Endothelial cell of umbilical vein (primary cell): Measurements from ENCODE around the gene TPCN2. TPM values are rescaled to one million over a fixed set of nuclear protein-coding genes. Genes with fewer than 3 reads are reported as not detected.

Experiments used
- BruUV-seq: library from RNA; stranded (reverse); fragments of 400-500 nt; replicated peaks from 2 replicates; lab custom pipeline; 2021; lab: Mats Ljungman, UMichigan
- CTCF ChIA-PET: fragments of 300-600, 350-600 bp; sonication (Branson Sonifier 250); formaldehyde crosslinking; loops from one replicate; lab custom pipeline; 2021; ENCODE audit warnings: antibody characterized with exemption, inconsistent platforms; lab: Charles Lee
- POLR2A ChIA-PET: fragments of 300-600, 350-600 bp; sonication (Branson Sonifier 250); formaldehyde crosslinking; loops from one replicate; lab custom pipeline; 2021; ENCODE audit warnings: antibody characterized with exemption, inconsistent platforms; lab: Charles Lee
- DNase-seq: peaks from one replicate; pipeline ENCODE4 v3.0.0-alpha.2; 2011; ENCODE audit warnings: low read depth, low spot score
- FAIRE-seq: peaks from 2 replicates; lab custom pipeline; 2011; peaks lifted over from hg19 to GRCh38; lab: Jason Lieb, UNC
- H2AFZ ChIP-seq: 2 replicates; pipeline ENCODE4 v1.6.0; 2012; ENCODE audit warnings: low read depth, low read length, control low read depth, inconsistent platforms
- H3K27ac ChIP-seq: 2 replicates; pipeline ENCODE4 v1.5.1; 2011; ENCODE audit warnings: low read depth, mild to moderate bottlenecking, control low read depth, low read length, moderate library complexity; ENCODE audit not compliant: insufficient read depth
- H3K27me3 ChIP-seq, 2 experiments: 2 replicates each; pipeline versions ENCODE4 v1.6.0 to v1.6.1; 2011; ENCODE audit warnings: low read length in 2 of 2, mixed read lengths in 1 of 2; ENCODE audit not compliant: control insufficient read depth in 2 of 2, insufficient read depth in 2 of 2
- H3K36me3 ChIP-seq, 2 experiments: 2 replicates in 1 of 2; 3 replicates in 1 of 2; pipeline ENCODE4 v1.5.1; 2011; ENCODE audit warnings: low read length in 2 of 2, mild to moderate bottlenecking in 1 of 2, moderate library complexity in 1 of 2; ENCODE audit not compliant: control insufficient read depth in 2 of 2, insufficient read depth in 2 of 2; ENCODE audit errors: extremely low read depth in 1 of 2
- H3K4me1 ChIP-seq: 3 replicates; pipeline ENCODE4 v1.5.1; 2011; ENCODE audit warnings: mild to moderate bottlenecking, low read length; ENCODE audit not compliant: control insufficient read depth, insufficient read depth; ENCODE audit errors: extremely low read depth
- H3K4me2 ChIP-seq: 2 replicates; pipeline ENCODE4 v1.6.1; 2011; ENCODE audit warnings: low read length, control low read depth, mixed read lengths; ENCODE audit not compliant: insufficient read depth
- H3K4me3 ChIP-seq, 3 experiments: fragments of 200-600 bp in 1 of 3; sonication (generic), shearing (Covaris generic) in 1 of 3; replicated peaks in 1 of 3; 2 replicates each; pipeline ENCODE4 v1.5.1; 2011 to 2016; ENCODE audit warnings: control low read depth in 3 of 3, low read length in 3 of 3, mild to moderate bottlenecking in 2 of 3, inconsistent platforms in 1 of 3, low read depth in 1 of 3, moderate library complexity in 1 of 3; ENCODE audit not compliant: insufficient read depth in 1 of 3
- H3K79me2 ChIP-seq: 2 replicates; pipeline ENCODE4 v1.6.0; 2012; ENCODE audit warnings: low read length, inconsistent platforms; ENCODE audit not compliant: control insufficient read depth, insufficient read depth
- H3K9ac ChIP-seq: replicated peaks from 2 replicates; pipeline ENCODE3; 2011; ENCODE audit warnings: low read length, control low read depth; ENCODE audit not compliant: insufficient read depth; ENCODE audit errors: extremely low read depth
- H3K9me1 ChIP-seq: replicated peaks from 3 replicates; pipeline ENCODE4 v1.6.0; 2011; ENCODE audit warnings: mild to moderate bottlenecking, low read length; ENCODE audit not compliant: control insufficient read depth, insufficient read depth; ENCODE audit errors: extremely low read depth
- H3K9me3 ChIP-seq: replicated peaks from 2 replicates; pipeline ENCODE4 v1.5.1; 2012; ENCODE audit warnings: low read length, inconsistent platforms; ENCODE audit not compliant: control insufficient read depth, insufficient read depth
- H4K20me1 ChIP-seq: replicated peaks from 2 replicates; pipeline ENCODE3; 2011; ENCODE audit warnings: mild to moderate bottlenecking, low read length; ENCODE audit not compliant: control insufficient read depth, insufficient read depth; ENCODE audit errors: extremely low read depth
- EZH2 ChIP-seq: IDR thresholded peaks from 2 replicates; pipeline ENCODE4 v1.6.1; 2012; ENCODE audit warnings: borderline replicate concordance, low read depth, mild to moderate bottlenecking, moderate library complexity, low read length, inconsistent platforms; ENCODE audit not compliant: severe bottlenecking
- FOS ChIP-seq: IDR thresholded peaks from 2 replicates; pipeline ENCODE4 v1.6.1; 2011; ENCODE audit warnings: mild to moderate bottlenecking, low read length, moderate library complexity, borderline replicate concordance; ENCODE audit not compliant: insufficient read depth
- GATA2 ChIP-seq: IDR thresholded peaks from 2 replicates; pipeline ENCODE4 v1.7.0; 2011; ENCODE audit warnings: low read depth, mild to moderate bottlenecking, moderate library complexity, mixed read lengths, low read length; ENCODE audit not compliant: insufficient read length, insufficient read depth
- JUN ChIP-seq: IDR thresholded peaks from 2 replicates; pipeline ENCODE4 v1.6.1; 2011; ENCODE audit warnings: borderline replicate concordance, low read depth; ENCODE audit not compliant: insufficient read length, insufficient read depth
- MYC ChIP-seq: IDR thresholded peaks from one replicate; pipeline ENCODE4 v1.6.1; 2011; ENCODE audit warnings: mild to moderate bottlenecking, low read depth, low read length
- POLR2A ChIP-seq: IDR thresholded peaks from 2 replicates; pipeline ENCODE4 v1.6.1; 2012; ENCODE audit warnings: low read depth, mild to moderate bottlenecking, control low read depth, low read length
- POLR2AphosphoS5 ChIP-seq: IDR thresholded peaks from 2 replicates; pipeline ENCODE4 v1.6.1; 2012; ENCODE audit warnings: low read depth, mild to moderate bottlenecking, control low read depth, low read length, moderate library complexity; ENCODE audit not compliant: insufficient read depth
- dilution Hi-C: fragments of 300-500 bp; cut with MboI; formaldehyde crosslinking; loops from one replicate; pipeline ENCODE4 v1.15.0; 2019; ENCODE audit warnings: low sequenced_read_pairs; ENCODE audit not compliant: extremely low pct_ligation_motif_present
- intact Hi-C: fragments of 100-400 bp; cut with micrococcal nuclease; formaldehyde crosslinking; loops from one replicate; pipeline ENCODE4 v1.10.0; 2022
- polyA plus RNA-seq, 4 experiments: library from polyadenylated mRNA; depleted of rRNA in 3 of 4; stranded (reverse) in 3 of 4; unstranded in 1 of 4; fragments of >200 nt; gene quantifications; 2 replicates each; pipeline versions ENCODE4 v1.2.1 to v1.2.3, GENCODE V29; 2011 to 2012; ENCODE audit warnings: missing spikeins in 1 of 4
- total RNA-seq: library from RNA; stranded (reverse); gene quantifications from 2 replicates; pipeline ENCODE4 v1.2.3, GENCODE V29; 2021
- TF ChIP-seq, protein P1 (sequence below): IDR thresholded peaks from 2 replicates; pipeline ENCODE4 v1.6.1; 2011; ENCODE audit not compliant: insufficient read depth, insufficient read length
- TF ChIP-seq, protein P2 (sequence below), 2 donors: IDR thresholded peaks; 1 replicate in 1 of 2; 2 replicates in 1 of 2; pipeline ENCODE4 v1.5.1; 2011; ENCODE audit warnings: low read length in 2 of 2, mild to moderate bottlenecking in 2 of 2, moderate library complexity in 2 of 2, control low read depth in 1 of 2, inconsistent platforms in 1 of 2, low read depth in 1 of 2; ENCODE audit not compliant: insufficient read depth in 1 of 2; ENCODE audit errors: extremely low read depth in 1 of 2

The TPCN2 gene
- total and polyA plus RNA-seq, 2 donors (not counting 3 experiments of a cell fraction or from before 2014, with no cell fraction given): 10.3 to 13.4 TPM

- Histone ChIP-seq H3K4me1 (no peaks in the 10 kb centered on the region), H3K4me2 (no peak overlapping the region), H3K27me3 (peaks cover 0 to 2% of the 10 kb centered on the region in 2 experiments), H3K9me1 (no peaks in the 10 kb centered on the region), H3K4me3 (no peak overlapping the region), H3K36me3 (no peaks in the 10 kb centered on the region), H3K27ac (no peak overlapping the region), H2AFZ (no peak overlapping the region), H3K79me2 (no peaks in the 10 kb centered on the region), H3K9me3 (no peaks in the 10 kb centered on the region), H3K9ac (no peak overlapping the region), H4K20me1 (no peaks in the 10 kb centered on the region)
- dilution Hi-C loops: no loop called here
- TF ChIP-seq FOS: no peak
- no peak for TF ChIP-seq EZH2
- no peak for TF ChIP-seq GATA2
- TF ChIP-seq, protein P1, sequence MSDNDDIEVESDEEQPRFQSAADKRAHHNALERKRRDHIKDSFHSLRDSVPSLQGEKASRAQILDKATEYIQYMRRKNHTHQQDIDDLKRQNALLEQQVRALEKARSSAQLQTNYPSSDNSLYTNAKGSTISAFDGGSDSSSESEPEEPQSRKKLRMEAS: no peak
- TF ChIP-seq POLR2A: no peak
- TF ChIP-seq MYC: no peak
- no peak for TF ChIP-seq POLR2AphosphoS5
- TF ChIP-seq, protein P2, sequence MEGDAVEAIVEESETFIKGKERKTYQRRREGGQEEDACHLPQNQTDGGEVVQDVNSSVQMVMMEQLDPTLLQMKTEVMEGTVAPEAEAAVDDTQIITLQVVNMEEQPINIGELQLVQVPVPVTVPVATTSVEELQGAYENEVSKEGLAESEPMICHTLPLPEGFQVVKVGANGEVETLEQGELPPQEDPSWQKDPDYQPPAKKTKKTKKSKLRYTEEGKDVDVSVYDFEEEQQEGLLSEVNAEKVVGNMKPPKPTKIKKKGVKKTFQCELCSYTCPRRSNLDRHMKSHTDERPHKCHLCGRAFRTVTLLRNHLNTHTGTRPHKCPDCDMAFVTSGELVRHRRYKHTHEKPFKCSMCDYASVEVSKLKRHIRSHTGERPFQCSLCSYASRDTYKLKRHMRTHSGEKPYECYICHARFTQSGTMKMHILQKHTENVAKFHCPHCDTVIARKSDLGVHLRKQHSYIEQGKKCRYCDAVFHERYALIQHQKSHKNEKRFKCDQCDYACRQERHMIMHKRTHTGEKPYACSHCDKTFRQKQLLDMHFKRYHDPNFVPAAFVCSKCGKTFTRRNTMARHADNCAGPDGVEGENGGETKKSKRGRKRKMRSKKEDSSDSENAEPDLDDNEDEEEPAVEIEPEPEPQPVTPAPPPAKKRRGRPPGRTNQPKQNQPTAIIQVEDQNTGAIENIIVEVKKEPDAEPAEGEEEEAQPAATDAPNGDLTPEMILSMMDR (IDR thresholded peaks at IDR 0.05; ENCODE audit: extremely low read depth in 1 of 2, insufficient read depth in 1 of 2, low read depth in 1 of 2, low read length in 2 of 2): no peak
- no peak for TF ChIP-seq JUN
- no TSS peak for BruUV-seq
- ChIA-PET POLR2A (no interaction called here), CTCF (no interaction called here)
- intact Hi-C loops: no loop called here
- FAIRE-seq (no peak), DNase-seq (no peak)
Observed at GRCh38 chr11:69024509-69024908, 24.2 kb upstream of the TPCN2 start.
